DND-41 (cell line): ENCODE measurements around the gene LRRC25.

Experiments used
- CTCF ChIP-seq: IDR thresholded peaks from 2 replicates; pipeline ENCODE4 v1.5.1; 2012; ENCODE audit warnings: borderline replicate concordance, low read length, moderate library complexity, mild to moderate bottlenecking; ENCODE audit not compliant: poor library complexity, severe bottlenecking; ENCODE audit errors: extremely low read depth
- EZH2 ChIP-seq: IDR thresholded peaks from 3 replicates; pipeline ENCODE4 v1.6.1; 2012; ENCODE audit warnings: borderline replicate concordance, low read depth, mild to moderate bottlenecking, moderate library complexity, low read length, inconsistent platforms; ENCODE audit not compliant: severe bottlenecking

GRCh38 chr19:18427743-18428113 lies 30.3 kb upstream of the LRRC25 start:
- no peak for TF ChIP-seq EZH2
- TF ChIP-seq CTCF: no peak
